ENCODE measurements around the gene FOXN3.

Gene FOXN3

GRCh38 chr14:89408907-89409700 lies 7.9 kb downstream of the FOXN3 start:
- no peak for DNase-seq (ENCODE audit: low read depth)

GRCh38 chr14:89407856-89408255 lies 9.2 kb downstream of the FOXN3 start:
- no peak for DNase-seq (ENCODE audit: low read depth)

GRCh38 chr14:89406941-89407340 lies 10.1 kb downstream of the FOXN3 start:
- no peak for DNase-seq (ENCODE audit: low read depth)

- no peak for DNase-seq (ENCODE audit: low read depth)
Observed at GRCh38 chr14:89406361-89406760, 10.7 kb downstream of the FOXN3 start.

GRCh38 chr14:89405712-89406111 lies 11.3 kb downstream of the FOXN3 start:
- no peak for DNase-seq (ENCODE audit: low read depth)

- no peak for DNase-seq (ENCODE audit: low read depth)
Observed at GRCh38 chr14:89402363-89402762, 14.7 kb downstream of the FOXN3 start.

GRCh38 chr14:89401761-89402160 lies 15.3 kb downstream of the FOXN3 start:
- DNase-seq (ENCODE audit: low read depth), result no peak

- DNase-seq (ENCODE audit: low read depth), result no peak
Observed at GRCh38 chr14:89401241-89401640, 15.8 kb downstream of the FOXN3 start.

- DNase-seq (ENCODE audit: low read depth), result no peak
Observed at GRCh38 chr14:89400529-89400928, 16.5 kb downstream of the FOXN3 start.

- DNase-seq (ENCODE audit: low read depth), result no peak
Observed at GRCh38 chr14:89399594-89400068, 17.4 kb downstream of the FOXN3 start.

GRCh38 chr14:89399157-89399556 lies 17.9 kb downstream of the FOXN3 start:
- no peak for DNase-seq (ENCODE audit: low read depth)

- no peak for DNase-seq (ENCODE audit: low read depth)
Observed at GRCh38 chr14:89397569-89398230, 19.3 kb downstream of the FOXN3 start.

GRCh38 chr14:89394972-89395371 lies 22.1 kb downstream of the FOXN3 start:
- no peak for DNase-seq (ENCODE audit: low read depth)

GRCh38 chr14:89393222-89393745 lies 23.7 kb downstream of the FOXN3 start:
- DNase-seq (ENCODE audit: low read depth), result no peak

GRCh38 chr14:89392181-89392580 lies 24.9 kb downstream of the FOXN3 start:
- no peak for DNase-seq (ENCODE audit: low read depth)

- no peak for DNase-seq (ENCODE audit: low read depth)
Observed at GRCh38 chr14:89391556-89391955, 25.5 kb downstream of the FOXN3 start.

GRCh38 chr14:89391123-89391522 lies 25.9 kb downstream of the FOXN3 start:
- no peak for DNase-seq (ENCODE audit: low read depth)

- no peak for DNase-seq (ENCODE audit: low read depth)
Observed at GRCh38 chr14:89388853-89389252, 28.2 kb downstream of the FOXN3 start.

GRCh38 chr14:89387922-89388685 lies 28.9 kb downstream of the FOXN3 start:
- no peak for DNase-seq (ENCODE audit: low read depth)

- DNase-seq (ENCODE audit: low read depth), result no peak
Observed at GRCh38 chr14:89386212-89386886, 30.7 kb downstream of the FOXN3 start.

- DNase-seq (ENCODE audit: low read depth), result no peak
Observed at GRCh38 chr14:89384636-89385035, 32.4 kb downstream of the FOXN3 start.

- no peak for DNase-seq (ENCODE audit: low read depth)
Observed at GRCh38 chr14:89384023-89384422, 33.0 kb downstream of the FOXN3 start.
